Thoracic aorta (tissue), 2 donors: ENCODE measurements around the gene FAM24B. TPM values are rescaled to one million over a fixed set of nuclear protein-coding genes. Genes with fewer than 3 reads are reported as not detected.

Experiments
- ATAC-seq: fragments of 150-250 bp; one replicate; pipeline ENCODE4 v1.8.0; 2017; ENCODE audit warnings: low read depth; ENCODE audit not compliant: insufficient number of reproducible peaks, low FRiP score
- DNase-seq: peaks from one replicate; pipeline ENCODE4 v3.0.0-alpha.2; 2020; ENCODE audit warnings: low spot score
- H3K27ac ChIP-seq, 2 donors: fragments of 200-600 bp; sonication (generic); 1 replicate in 1 of 2; 2 replicates in 1 of 2; pipeline ENCODE4 v1.5.1; 2016; ENCODE audit warnings: mild to moderate bottlenecking in 2 of 2, moderate library complexity in 2 of 2
- H3K27me3 ChIP-seq: fragments of 200-600 bp; sonication (generic); replicated peaks from 2 replicates; pipeline ENCODE4 v1.6.0; 2016; ENCODE audit warnings: mild to moderate bottlenecking; ENCODE audit not compliant: insufficient read depth
- H3K36me3 ChIP-seq: fragments of 200-600 bp; sonication (generic); one replicate; pipeline ENCODE4 v1.5.1; 2016
- H3K4me1 ChIP-seq, 2 donors: fragments of 200-600 bp; sonication (generic); 1 replicate in 1 of 2; 2 replicates in 1 of 2; pipeline versions ENCODE4 v1.5.1 to v1.6.0; 2016; ENCODE audit warnings: low read depth in 2 of 2, mild to moderate bottlenecking in 1 of 2; ENCODE audit not compliant: control insufficient read depth in 1 of 2
- H3K4me3 ChIP-seq: fragments of 200-600 bp; sonication (generic); 2 replicates; pipeline ENCODE4 v1.5.1; 2016; ENCODE audit warnings: mild to moderate bottlenecking
- H3K9me3 ChIP-seq: fragments of 200-600 bp; sonication (generic); 2 replicates; pipeline ENCODE4 v1.5.1; 2016
- total RNA-seq, 2 donors: library from RNA; depleted of rRNA; stranded (reverse); fragments of >200 nt; gene quantifications; one replicate each; pipeline versions ENCODE4 v1.1.0 to v1.2.3, GENCODE V29; 2016
- TF ChIP-seq, protein P1 (sequence below): fragments of 200-600 bp; sonication (generic); IDR thresholded peaks from one replicate; pipeline ENCODE4 v1.5.1; 2019; ENCODE audit warnings: antibody characterized with exemption

The FAM24B gene
- total RNA-seq, 2 donors from 2014 or later, result 4.8 to 9.1 TPM

DNA sequence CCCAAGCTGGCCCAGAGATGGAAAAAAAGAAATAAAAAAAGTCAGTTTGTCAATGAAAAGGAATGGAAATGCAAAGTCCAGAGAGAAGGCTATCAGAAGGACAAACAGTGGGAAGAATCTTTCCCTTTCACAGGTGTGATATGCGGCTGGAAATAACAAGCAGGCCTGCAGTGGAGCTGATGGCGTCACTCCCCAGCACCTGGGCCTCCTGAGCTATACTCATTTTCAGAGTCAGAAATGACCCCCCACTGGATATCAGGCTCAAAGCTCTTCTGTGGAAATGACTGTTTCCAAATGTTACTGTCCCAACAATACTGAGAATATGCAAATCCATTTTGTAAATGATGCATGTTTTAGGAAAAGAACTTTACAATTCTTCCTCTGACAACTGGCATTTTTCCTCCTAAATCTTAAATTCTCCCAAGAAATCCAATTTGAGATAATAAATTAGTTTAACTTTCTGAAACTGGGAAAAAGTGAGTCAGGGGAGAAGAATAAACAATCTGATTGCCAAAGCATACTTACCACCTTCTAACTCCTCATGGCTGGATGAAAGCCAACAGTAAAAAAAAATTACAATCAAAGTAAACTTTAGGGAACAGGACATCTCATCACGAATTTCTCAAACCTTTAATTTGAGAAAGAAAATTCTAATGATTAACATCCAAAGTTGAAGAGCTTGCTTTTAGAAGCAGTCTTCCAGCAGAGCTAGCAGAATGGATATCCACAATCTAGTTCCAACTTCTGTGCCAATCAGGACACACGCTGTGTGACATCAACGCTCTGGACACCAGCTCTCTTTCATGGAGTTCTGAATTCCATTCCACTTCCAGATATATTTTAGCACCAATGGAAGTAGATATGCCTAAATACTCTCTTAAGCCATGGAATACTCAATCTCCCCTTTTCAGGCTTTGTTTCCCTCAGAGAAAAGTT is 28.4 kb downstream of the FAM24B start:
- DNase-seq (no peak), ATAC-seq (no peak)
- H3K9me3 ChIP-seq, result no peaks in the 10 kb centered on the region
- TF ChIP-seq, protein P1, sequence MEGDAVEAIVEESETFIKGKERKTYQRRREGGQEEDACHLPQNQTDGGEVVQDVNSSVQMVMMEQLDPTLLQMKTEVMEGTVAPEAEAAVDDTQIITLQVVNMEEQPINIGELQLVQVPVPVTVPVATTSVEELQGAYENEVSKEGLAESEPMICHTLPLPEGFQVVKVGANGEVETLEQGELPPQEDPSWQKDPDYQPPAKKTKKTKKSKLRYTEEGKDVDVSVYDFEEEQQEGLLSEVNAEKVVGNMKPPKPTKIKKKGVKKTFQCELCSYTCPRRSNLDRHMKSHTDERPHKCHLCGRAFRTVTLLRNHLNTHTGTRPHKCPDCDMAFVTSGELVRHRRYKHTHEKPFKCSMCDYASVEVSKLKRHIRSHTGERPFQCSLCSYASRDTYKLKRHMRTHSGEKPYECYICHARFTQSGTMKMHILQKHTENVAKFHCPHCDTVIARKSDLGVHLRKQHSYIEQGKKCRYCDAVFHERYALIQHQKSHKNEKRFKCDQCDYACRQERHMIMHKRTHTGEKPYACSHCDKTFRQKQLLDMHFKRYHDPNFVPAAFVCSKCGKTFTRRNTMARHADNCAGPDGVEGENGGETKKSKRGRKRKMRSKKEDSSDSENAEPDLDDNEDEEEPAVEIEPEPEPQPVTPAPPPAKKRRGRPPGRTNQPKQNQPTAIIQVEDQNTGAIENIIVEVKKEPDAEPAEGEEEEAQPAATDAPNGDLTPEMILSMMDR, result no peak
- no peak overlapping the region for H3K4me3 ChIP-seq
- H3K27ac ChIP-seq, result no peak overlapping the region
- H3K36me3 ChIP-seq, result peaks cover 5% of the 10 kb centered on the region
- H3K4me1 ChIP-seq, result no peaks in the 10 kb centered on the region
- no peaks in the 10 kb centered on the region for H3K27me3 ChIP-seq

DNA sequence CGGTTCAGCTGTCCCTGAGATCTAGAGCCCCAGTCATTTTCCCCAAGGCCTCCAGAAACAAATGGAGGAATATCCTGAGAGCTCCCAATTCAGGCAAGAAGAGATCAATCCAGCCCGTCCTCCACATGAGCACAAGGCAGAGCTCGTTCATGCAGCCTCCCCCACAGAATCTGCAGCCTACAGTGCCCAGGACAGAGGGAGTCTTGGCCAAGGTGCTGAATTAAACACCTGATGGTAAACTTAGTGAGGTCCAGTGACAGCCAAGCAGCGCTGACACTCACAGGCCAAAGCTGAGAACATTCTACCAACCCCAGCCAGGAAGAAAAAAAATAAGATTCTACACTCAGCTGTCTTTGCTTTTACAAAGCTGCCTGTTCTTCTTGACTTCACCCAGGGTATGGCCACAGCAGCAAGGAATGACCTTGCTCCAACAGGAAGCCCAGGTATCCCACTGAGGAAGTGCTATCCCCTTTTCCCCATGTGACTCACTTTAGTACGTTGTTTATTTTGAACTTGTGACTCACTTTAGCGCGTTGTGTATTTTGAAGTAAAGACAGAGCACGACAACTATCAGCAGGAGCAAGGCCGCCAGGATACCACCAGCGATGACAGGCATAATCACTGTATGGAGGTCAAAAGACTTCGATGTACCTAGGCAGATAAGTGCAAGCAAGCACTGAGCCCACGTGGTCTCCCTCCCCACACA is 29.3 kb downstream of the FAM24B start:
- TF ChIP-seq, protein P1, result no peak
- H3K4me3 ChIP-seq, result no peak overlapping the region
- DNase-seq (no peak), ATAC-seq (no peak)
- peaks cover 5% of the 10 kb centered on the region for H3K36me3 ChIP-seq
- H3K4me1 ChIP-seq, result no peaks in the 10 kb centered on the region
- no peaks in the 10 kb centered on the region for H3K9me3 ChIP-seq
- no peak overlapping the region for H3K27ac ChIP-seq
- no peaks in the 10 kb centered on the region for H3K27me3 ChIP-seq

DNA sequence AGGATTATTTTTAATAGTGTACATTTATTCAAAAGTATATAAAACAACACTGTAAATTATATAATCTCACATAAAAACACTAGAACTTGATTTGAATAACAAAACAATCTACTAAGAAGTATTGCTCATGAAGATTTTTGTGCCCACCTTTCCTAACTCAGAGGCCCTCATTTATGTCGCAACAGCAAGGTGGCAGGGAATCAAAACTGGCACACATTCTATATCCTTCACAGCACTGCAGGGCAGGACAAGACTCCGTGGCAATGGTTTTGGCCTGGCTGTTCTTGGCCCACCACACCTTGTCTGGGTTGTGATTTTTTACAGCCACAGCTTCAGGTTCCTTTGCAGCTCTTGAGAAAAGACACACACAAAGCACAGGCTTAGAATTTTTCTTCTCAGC is 30.3 kb downstream of the FAM24B start:
- Histone ChIP-seq H3K4me3 (no peak overlapping the region), H3K27me3 (no peaks in the 10 kb centered on the region), H3K9me3 (no peaks in the 10 kb centered on the region), H3K27ac (no peak overlapping the region), H3K4me1 (no peaks in the 10 kb centered on the region), H3K36me3 (peaks cover 5% of the 10 kb centered on the region)
- ATAC-seq (no peak), DNase-seq (no peak)
- TF ChIP-seq, protein P1, result no peak

DNA sequence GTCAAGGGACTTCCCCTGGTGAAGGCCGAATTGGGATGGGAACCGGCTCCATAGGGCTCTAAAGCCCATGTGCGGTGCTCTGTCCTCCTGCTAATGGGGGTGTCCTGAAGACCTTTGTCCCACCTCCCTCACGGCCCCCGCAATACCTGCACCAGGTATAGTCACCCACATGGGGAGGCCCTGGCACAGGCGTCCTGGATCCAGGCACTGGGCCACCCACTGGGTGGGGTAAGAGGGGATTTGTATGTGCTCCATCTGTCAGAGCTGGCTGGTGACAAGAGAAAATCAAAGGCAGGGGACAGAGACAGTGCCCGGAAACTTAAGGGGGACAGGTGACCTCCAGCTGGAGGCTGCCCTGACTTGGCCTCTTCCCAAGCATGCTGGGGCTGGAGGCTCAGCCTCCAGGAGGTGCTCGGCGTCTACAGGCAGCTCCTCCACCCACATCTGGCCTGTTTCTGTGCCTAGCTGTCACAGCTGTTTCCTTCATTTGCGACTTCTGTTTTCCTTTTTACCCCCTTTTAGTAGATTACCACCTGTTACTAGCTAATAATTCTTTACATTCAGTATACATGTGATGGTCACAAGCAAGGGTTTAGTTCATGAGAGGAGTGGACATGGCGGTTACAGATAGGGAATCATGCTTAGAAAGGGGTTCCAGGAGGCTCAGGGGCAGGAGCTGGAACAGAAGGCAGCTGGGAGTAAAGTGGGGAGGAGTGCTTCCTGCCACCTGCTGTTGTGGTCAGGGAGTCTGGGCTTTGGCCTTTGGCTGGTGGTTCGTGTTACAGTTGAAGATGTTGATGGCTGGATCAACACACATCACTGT is 31.4 kb downstream of the FAM24B start:
- no peak overlapping the region for H3K4me3 ChIP-seq
- H3K36me3 ChIP-seq, result peaks cover 5% of the 10 kb centered on the region
- TF ChIP-seq, protein P1, result no peak
- no peaks in the 10 kb centered on the region for H3K9me3 ChIP-seq
- DNase-seq (no peak), ATAC-seq (no peak)
- H3K4me1 ChIP-seq, result no peaks in the 10 kb centered on the region
- H3K27me3 ChIP-seq, result no peaks in the 10 kb centered on the region
- H3K27ac ChIP-seq, result no peak overlapping the region
